Globus pallidus (tissue), 1 donor: ENCODE measurements around the gene PDIA6.
"Not testable (repeated sequence)": the region's sequence is repeated elsewhere in the genome, so short reads cannot be mapped to it uniquely, and the experiment has no call there.

Source experiments
- DNase-seq: peaks from one replicate; pipeline ENCODE4 v3.0.0-alpha.2; 2015; ENCODE audit warnings: low spot score

Gene PDIA6

GRCh38 chr2:10833021-10833420 lies 20.4 kb upstream of the PDIA6 start:
- DNase-seq = no peak

GRCh38 chr2:10832203-10832936 lies 19.8 kb upstream of the PDIA6 start:
- DNase-seq = peak; percentile 62

GRCh38 chr2:10831400-10831985 lies 18.9 kb upstream of the PDIA6 start:
- no peak for DNase-seq

- DNase-seq = no peak
Measured at GRCh38 chr2:10830641-10831399, 18.2 kb upstream of the PDIA6 start.

- DNase-seq = no peak
Measured at GRCh38 chr2:10830203-10830602, 17.6 kb upstream of the PDIA6 start.

- no peak for DNase-seq
Measured at GRCh38 chr2:10829299-10829698, 16.7 kb upstream of the PDIA6 start.

- no peak for DNase-seq
Measured at GRCh38 chr2:10828346-10828745, 15.8 kb upstream of the PDIA6 start.

- no peak for DNase-seq
Measured at GRCh38 chr2:10826625-10827024, 14.0 kb upstream of the PDIA6 start.

GRCh38 chr2:10826026-10826425 lies 13.4 kb upstream of the PDIA6 start:
- DNase-seq = no peak

GRCh38 chr2:10824191-10824590 lies 11.6 kb upstream of the PDIA6 start:
- no peak for DNase-seq

- no peak for DNase-seq
Measured at GRCh38 chr2:10820978-10821695, 8.6 kb upstream of the PDIA6 start.

GRCh38 chr2:10820562-10820961 lies 8.0 kb upstream of the PDIA6 start:
- no peak for DNase-seq

GRCh38 chr2:10819714-10820314 lies 7.2 kb upstream of the PDIA6 start:
- DNase-seq = no peak

GRCh38 chr2:10818984-10819383 lies 6.4 kb upstream of the PDIA6 start:
- DNase-seq = no peak

- DNase-seq = not testable (repeated sequence)
Measured at GRCh38 chr2:10818305-10818704, 5.7 kb upstream of the PDIA6 start.

GRCh38 chr2:10817413-10817812 lies 4.8 kb upstream of the PDIA6 start:
- no peak for DNase-seq

- DNase-seq = no peak
Measured at GRCh38 chr2:10814571-10815331, 2.2 kb upstream of the PDIA6 start.

- DNase-seq = no peak
Measured at GRCh38 chr2:10814142-10814541, 1.6 kb upstream of the PDIA6 start.

- DNase-seq = not testable (repeated sequence)
Measured at GRCh38 chr2:10813163-10814138, 866 bp upstream of the PDIA6 start.

GRCh38 chr2:10811517-10811916 lies 1.1 kb downstream of the PDIA6 start:
- no peak for DNase-seq
